GM12878 (cell line): ENCODE results near the gene SLC2A5.

Source experiments
- ZNF24 ChIP-seq: fragments of 450-650 bp; IDR thresholded peaks from 2 replicates; pipeline ENCODE4 v1.6.1; 2017; ENCODE audit warnings: antibody characterized with exemption, mild to moderate bottlenecking
- TF ChIP-seq, protein P1 (sequence below), 3 experiments: IDR thresholded peaks in 2 of 3; conservative IDR thresholded peaks in 1 of 3; 2 replicates each; pipeline ENCODE4 v1.5.1; 2011; ENCODE audit warnings: low read depth in 3 of 3, low read length in 3 of 3, mild to moderate bottlenecking in 3 of 3, control low read depth in 2 of 3, moderate library complexity in 2 of 3, inconsistent platforms in 1 of 3, mixed read lengths in 1 of 3; ENCODE audit not compliant: control insufficient read depth in 2 of 3, insufficient read depth in 1 of 3; ENCODE audit errors: extremely low read depth in 1 of 3

- TF ChIP-seq, protein P1, sequence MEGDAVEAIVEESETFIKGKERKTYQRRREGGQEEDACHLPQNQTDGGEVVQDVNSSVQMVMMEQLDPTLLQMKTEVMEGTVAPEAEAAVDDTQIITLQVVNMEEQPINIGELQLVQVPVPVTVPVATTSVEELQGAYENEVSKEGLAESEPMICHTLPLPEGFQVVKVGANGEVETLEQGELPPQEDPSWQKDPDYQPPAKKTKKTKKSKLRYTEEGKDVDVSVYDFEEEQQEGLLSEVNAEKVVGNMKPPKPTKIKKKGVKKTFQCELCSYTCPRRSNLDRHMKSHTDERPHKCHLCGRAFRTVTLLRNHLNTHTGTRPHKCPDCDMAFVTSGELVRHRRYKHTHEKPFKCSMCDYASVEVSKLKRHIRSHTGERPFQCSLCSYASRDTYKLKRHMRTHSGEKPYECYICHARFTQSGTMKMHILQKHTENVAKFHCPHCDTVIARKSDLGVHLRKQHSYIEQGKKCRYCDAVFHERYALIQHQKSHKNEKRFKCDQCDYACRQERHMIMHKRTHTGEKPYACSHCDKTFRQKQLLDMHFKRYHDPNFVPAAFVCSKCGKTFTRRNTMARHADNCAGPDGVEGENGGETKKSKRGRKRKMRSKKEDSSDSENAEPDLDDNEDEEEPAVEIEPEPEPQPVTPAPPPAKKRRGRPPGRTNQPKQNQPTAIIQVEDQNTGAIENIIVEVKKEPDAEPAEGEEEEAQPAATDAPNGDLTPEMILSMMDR (IDR thresholded peaks at IDR 0.05 in 2 of 3, conservative IDR thresholded peaks at IDR 0.05 in 1 of 3; ENCODE audit: control insufficient read depth in 2 of 3, extremely low read depth in 1 of 3, insufficient read depth in 1 of 3, low read depth in 3 of 3, low read length in 3 of 3) = no peak
- TF ChIP-seq ZNF24 = no peak
Measured at GRCh38 chr1:9048551-9048950, 20.9 kb downstream of the SLC2A5 start.
